HCT116 (cell line): Measurements from ENCODE around the gene AGTR1.

Experiments used
- ELF1 ChIP-seq: IDR thresholded peaks from 2 replicates; pipeline ENCODE4 v1.6.1; 2012; ENCODE audit warnings: low read depth, borderline replicate concordance
- EZH2 ChIP-seq: fragments of 200-600 bp; sonication (generic); IDR thresholded peaks from 2 replicates; pipeline ENCODE4 v1.6.1; 2017; ENCODE audit warnings: antibody characterized with exemption, mixed run types

- TF ChIP-seq ELF1 (no peak), EZH2 (no peak)
Measured at GRCh38 chr3:148716657-148717056, 19.0 kb downstream of the AGTR1 start.
